Activated CD8-positive, alpha-beta memory T cell treated with anti-CD3 and anti-CD28 coated beads for 48 hours (primary cell): ENCODE results near the gene APOBEC3B.
"Not testable (repeated sequence)": the region's sequence is repeated elsewhere in the genome, so short reads cannot be mapped to it uniquely, and the experiment has no call there.

Source experiments
- DNase-seq, 3 experiments: peaks; one replicate each; pipeline ENCODE4 v3.0.0-alpha.2; 2020; ENCODE audit warnings: low read depth in 2 of 3, low spot score in 2 of 3

The APOBEC3B gene

DNA sequence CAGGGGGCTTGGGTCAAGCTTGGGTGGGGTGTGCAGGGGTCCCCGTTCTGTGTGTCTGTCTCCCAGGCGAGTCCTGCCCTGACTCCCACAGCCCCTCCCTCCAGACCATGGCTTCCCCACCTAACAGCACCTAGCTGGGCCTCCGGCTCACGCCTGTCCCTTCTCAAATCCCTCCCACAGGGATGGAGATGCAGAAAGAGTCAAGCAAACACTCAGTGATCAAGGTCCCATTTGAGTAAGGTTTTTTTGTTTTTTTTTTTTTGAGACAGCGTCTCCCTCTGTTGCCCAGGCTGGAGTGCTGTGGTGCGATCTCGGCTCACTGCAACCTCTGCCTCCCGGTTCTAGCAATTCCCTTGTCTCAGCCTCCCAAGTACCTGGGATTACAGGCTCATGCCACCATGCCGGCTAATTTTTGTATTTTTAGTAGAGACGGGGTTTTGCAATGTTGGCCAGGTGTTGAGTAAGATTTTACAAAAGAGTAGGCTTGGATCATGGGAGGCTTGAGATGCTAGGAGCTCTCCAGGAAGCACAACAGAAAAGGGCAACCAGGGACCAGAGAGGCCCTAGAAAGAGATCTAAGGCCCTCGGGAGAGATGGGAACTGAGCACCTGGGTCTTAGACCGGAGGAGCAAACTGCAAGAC, 44.5 kb downstream of the APOBEC3B start:
- DNase-seq = no peak

DNA sequence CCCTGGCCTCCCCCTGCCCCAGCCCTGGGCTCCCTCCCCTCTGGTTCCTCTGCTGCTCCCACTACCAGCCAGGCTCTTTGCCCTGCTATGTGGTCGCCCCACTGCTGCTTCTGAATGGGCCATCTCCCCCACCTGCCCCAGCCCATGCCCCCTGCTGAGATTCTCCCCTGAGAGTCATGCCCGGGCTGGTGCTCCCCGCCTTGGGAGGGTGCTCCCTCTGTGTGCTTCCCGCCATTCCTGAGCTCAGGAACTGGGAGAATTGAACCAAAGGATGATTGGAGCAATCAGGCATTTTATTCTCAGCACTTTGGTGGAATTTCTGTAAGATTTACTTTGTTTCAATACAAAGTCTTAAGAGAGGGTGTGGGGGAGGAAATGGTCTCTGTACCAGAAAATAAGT, 45.6 kb downstream of the APOBEC3B start:
- DNase-seq = no peak

DNA sequence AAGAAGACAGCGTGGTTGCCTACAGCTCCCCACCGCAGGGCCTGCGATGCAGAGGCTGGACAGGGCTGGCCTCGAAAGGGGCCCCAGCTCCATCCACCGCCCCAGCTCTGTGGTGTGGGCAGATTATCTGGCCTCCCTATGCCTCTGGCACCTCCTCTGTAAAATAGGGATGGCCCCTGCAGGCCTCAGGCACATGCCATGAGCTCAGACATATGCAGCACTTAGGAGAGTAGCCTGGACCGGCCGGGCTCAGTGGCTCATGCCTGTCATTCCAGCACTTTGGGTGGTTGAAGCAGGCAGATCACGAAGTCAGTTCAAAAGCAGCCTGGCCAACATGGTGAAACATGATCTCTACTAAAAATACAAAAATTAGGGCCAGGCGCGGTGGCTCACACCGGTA, 46.1 kb downstream of the APOBEC3B start:
- DNase-seq = no peak

DNA sequence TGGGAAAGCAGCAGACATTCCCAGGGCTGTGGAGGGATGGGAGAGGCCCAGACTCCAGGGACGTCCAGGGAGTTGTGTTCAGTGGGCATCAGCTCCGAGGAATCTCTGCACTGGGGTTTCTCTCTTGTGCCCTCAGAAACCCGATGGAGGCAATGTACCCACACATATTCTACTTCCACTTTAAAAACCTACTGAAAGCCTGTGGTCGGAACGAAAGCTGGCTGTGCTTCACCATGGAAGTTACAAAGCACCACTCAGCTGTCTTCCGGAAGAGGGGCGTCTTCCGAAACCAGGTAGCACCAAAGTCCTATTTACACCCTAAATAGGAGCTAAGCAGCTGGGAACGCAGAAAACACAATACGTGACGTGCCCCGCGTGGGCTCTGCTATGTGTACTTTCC, 47.1 kb downstream of the APOBEC3B start:
- DNase-seq = no peak

DNA sequence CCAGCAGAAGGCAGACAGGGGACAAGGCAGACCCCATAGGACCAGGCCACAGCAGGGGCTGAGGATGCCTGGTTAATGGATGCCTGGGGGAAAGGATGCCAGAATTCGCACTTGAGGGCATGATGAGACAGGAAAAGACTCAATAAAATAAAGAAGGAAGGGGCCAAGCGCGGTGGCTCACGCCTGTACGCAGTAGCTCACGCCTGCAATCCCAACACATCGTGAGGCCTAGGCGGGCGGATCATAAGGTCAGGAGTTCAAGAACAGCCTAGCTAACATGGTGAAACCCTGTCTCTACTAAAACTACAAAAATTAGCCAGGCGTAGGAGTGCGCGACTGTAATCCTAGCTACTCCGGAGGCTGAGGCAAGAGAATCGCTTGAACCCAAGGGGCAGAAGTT, 48.6 kb downstream of the APOBEC3B start:
- no peak for DNase-seq

DNA sequence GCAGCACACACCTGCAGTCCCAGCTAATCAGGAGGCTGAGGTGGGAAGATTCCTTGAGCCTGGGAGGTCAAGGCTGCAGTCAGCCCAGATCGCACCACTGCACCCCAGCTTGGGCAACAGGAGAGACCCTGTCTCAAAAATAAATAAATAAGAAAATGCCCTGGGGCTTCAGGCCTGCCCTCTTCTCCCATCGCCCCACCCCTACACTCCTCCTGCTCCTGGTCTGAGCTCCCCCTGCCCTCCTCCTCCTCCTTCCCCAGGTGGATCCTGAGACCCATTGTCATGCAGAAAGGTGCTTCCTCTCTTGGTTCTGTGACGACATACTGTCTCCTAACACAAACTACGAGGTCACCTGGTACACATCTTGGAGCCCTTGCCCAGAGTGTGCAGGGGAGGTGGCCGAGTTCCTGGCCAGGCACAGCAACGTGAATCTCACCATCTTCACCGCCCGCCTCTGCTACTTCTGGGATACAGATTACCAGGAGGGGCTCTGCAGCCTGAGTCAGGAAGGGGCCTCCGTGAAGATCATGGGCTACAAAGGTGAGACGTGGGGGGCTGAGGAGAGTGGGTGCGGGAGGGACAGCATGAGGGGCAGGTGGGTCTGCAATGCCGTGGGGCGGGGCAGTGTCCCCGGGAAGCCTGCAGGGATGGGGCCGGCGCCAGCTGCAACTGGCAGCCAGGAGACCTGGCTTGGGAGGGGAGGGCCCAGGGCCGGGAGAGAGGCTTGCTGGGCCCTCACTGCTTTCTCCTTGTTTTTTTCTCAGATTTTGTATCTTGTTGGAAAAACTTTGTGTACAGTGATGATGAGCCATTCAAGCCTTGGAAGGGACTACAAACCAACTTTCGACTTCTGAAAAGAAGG, 49.5 kb downstream of the APOBEC3B start:
- not testable (repeated sequence) for DNase-seq

DNA sequence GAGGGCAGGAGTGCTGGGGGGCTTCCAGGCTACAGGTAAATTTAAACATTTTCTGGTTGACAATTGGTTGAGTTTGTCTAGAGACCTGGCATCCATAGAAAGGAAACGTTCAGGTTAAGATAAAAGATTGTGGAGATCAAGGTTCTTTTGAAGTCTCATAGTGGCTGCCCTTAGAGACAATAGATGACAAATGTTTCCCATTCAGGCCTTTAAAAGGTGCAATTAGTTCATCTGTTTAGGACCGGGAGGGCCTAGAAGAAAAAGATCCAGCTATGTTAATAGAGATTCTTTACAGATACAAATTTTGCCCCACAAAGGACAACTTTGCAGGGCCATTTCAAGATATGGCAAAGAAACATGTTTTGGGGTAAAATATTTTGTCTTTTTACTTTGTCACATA, 54.9 kb downstream of the APOBEC3B start:
- not testable (repeated sequence) for DNase-seq

DNA sequence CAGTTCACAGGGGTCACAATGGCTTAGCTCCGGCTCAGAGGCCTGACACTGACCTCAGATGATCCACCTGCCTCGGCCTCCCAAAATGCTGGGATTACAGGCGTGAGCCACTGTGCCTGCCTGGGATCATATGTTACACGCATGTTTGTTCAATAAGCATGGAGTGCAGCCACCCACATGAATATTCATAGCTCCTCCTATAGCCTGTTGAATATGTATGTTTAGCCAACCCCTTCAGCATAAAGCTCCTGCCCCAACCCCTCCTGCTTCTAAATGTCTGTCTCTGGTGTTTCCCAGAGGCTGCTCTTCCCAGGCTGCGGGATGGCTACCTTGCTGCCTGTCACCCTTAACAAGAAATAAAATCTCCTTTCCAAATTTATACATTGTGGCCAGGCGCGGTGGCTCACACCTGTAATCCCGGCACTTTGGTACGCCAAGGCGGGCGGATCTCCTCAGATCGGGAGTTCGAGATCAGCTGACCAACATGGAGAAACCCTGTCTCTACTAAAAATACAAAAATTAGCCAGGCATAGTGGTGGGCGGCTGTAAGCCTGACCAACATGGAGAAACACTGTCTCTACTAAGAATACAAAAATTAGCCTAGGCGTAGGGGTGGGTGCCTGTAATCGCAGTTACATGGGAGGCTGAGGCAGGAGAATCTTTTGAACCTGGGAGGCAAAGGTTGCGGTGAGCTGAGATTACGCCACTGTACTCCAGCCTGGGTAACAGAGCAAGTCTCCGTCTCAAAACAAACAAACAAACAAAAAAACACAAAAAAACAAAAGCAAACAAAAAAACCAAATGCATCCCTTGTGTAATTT, 57.4 kb downstream of the APOBEC3B start:
- no peak for DNase-seq

DNA sequence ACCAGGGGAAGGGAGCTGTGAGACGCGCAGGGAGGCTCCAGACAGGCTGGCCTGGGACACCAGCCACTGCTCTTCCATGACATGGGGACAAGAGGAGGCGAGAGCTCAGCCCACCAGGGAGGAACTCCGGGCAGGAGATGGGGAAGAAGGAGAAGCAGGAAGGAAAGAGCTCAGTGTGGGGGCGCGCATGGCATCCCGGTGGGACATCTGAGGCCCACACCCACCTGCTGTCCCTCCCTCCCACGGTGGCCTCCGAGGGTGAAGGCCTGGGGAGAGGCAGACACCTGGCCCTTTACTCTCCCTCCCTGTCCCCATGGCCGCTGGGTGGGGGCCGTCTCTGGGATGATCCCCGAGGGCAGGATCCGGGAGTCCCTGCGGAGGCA, 58.0 kb downstream of the APOBEC3B start:
- not testable (repeated sequence) for DNase-seq

DNA sequence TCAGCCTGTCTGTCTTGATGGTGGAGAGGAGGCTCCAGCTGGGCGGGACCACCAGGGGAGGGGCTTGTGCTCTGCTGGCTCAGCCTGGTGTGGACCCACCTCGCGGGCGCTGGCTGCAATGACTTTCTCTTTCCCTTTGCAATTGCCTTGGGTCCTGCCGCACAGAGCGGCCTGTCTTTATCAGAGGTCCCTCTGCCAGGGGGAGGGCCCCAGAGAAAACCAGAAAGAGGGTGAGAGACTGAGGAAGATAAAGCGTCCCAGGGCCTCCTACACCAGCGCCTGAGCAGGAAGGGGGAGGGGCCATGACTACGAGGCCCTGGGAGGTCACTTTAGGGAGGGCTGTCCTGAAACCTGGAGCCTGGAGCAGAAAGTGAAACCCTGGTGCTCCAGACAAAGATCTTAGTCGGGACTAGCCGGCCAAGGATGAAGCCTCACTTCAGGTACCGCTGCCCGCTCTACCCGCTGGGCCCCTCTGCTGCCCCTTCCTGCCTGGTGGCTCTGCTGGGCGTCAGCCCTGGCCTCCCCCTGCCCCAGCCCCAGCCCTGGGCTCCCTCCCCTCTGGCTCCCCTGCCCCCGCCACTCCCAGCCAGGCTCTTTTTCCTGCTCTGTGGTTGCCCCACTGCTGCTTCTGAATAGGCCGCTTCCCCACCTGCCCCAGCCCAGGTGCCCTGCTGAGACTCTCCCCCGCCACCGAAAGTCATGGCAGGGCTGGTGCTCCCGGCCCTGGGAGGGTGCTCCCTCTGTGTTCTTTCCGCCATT, 58.6 kb downstream of the APOBEC3B start, which contains the start of gene APOBEC3F:
TSS of gene APOBEC3F (plus strand) at position 327 of the 759 bp plus-strand sequence. CDS start at position 424, 97 bp downstream.
- peak in 2 of 3 experiments; percentile 29 to 47 for DNase-seq

DNA sequence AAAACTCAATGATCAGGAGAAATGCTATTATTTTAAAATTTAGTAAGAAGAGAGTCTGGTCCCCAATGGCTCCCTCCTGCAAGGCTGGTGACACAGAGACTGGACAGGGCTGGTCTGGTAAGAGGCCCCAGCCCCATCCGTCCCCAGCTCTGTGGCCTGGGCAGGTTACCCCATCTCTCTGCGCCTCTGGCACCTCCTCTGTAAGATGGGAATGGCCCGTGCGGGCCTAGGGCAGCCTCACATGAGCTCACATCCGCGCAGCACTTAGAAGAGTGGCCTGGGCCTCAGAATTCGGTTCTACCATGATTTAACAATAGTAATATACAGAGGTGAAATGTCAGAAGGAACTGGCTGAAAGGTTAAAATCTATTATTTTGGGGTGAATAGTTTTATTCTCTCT, 59.8 kb downstream of the APOBEC3B start:
- DNase-seq = no peak
